Esophagus (tissue), 2 donors: Measurements from ENCODE around the gene PARD3. TPM values are rescaled to one million over a fixed set of nuclear protein-coding genes. Genes with fewer than 3 reads are reported as not detected.

Source experiments
- H3K27ac ChIP-seq, 2 donors: one replicate each; pipeline ENCODE4 v1.5.1; 2013; ENCODE audit warnings: low read depth in 2 of 2, mild to moderate bottlenecking in 2 of 2, inconsistent platforms in 1 of 2, low read length in 1 of 2, moderate library complexity in 1 of 2
- H3K27me3 ChIP-seq, 2 donors: one replicate each; pipeline ENCODE4 v1.6.1; 2013; ENCODE audit warnings: low read length in 2 of 2, control low read depth in 1 of 2, mild to moderate bottlenecking in 1 of 2; ENCODE audit not compliant: insufficient read depth in 2 of 2, control insufficient read depth in 1 of 2
- H3K36me3 ChIP-seq, 2 donors: one replicate each; pipeline ENCODE4 v1.6.1; 2013; ENCODE audit warnings: low read length in 1 of 2; ENCODE audit not compliant: control insufficient read depth in 2 of 2, insufficient read depth in 2 of 2
- H3K4me1 ChIP-seq, 2 donors: one replicate each; pipeline ENCODE4 v1.6.1; 2013; ENCODE audit warnings: low read length in 1 of 2; ENCODE audit not compliant: control insufficient read depth in 2 of 2, insufficient read depth in 2 of 2
- H3K4me3 ChIP-seq, 2 donors: one replicate each; pipeline ENCODE4 v1.5.1; 2013; ENCODE audit warnings: low read length in 2 of 2, mild to moderate bottlenecking in 2 of 2, low read depth in 1 of 2, moderate library complexity in 1 of 2
- H3K9me3 ChIP-seq, 2 donors: one replicate each; pipeline ENCODE4 v1.6.1; 2013; ENCODE audit warnings: mild to moderate bottlenecking in 2 of 2, low read depth in 1 of 2, low read length in 1 of 2, moderate library complexity in 1 of 2; ENCODE audit not compliant: control insufficient read depth in 2 of 2, insufficient read depth in 1 of 2
- WGBS, 2 donors: extraction: QIAGEN DNeasy Blood & Tissue Kit; methylation state at CpG; one replicate each; pipeline ENCODE4 v1.1.7; 2013; 5-methylcytosine and 5-hydroxymethylcytosine counted together
- polyA plus RNA-seq, 2 donors: library from polyadenylated mRNA; stranded (reverse); fragments of 200-250 nt; gene quantifications; one replicate each; pipeline ENCODE4 v1.2.3, GENCODE V29; 2013
- donor health status: healthy with polysubstance abuse.
- donor health status: Bipolar disorder and iron deficiency.

PARD3 gene
- polyA plus RNA-seq, 2 donors, result 40.3 to 71.3 TPM

DNA sequence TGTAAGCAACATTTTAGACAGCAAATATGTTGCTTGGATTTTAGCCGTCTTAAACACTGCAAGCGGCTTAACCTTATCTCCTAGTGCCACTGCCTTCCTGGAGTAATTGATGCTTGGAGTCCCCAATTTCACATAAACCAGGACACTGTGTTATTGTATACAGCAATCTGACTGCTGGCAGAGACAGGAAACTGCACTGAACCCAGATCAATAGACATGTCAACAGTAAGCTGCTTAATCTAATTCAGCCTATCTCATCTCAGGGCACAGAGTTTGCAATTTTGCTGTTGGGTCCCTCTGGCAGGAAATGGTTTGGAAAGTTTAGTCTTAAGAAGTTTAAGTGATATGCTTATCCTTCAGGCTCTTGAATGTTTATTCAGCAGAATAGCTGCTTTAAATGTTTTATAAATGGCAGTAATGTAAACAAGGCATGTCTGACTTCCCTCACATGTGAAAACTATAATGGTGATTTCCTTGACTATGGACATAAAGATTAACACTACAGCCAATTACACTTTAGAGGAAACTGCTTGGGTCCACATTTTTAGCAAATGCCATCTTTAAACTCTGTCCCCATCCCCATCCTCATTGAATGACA is 598.6 kb downstream of the PARD3 start:
- WGBS, 2 donors, result 73 to 85% methylated on average over 2 of the region's 2 CpGs
- Histone ChIP-seq H3K27me3 (no peaks in the 10 kb centered on the region), H3K27ac (no peak overlapping the region), H3K4me3 (no peak overlapping the region), H3K9me3 (no peaks in the 10 kb centered on the region), H3K36me3 (peaks cover 0 to 4% of the 10 kb centered on the region in 2 donors), H3K4me1 (peaks cover 0 to 5% of the 10 kb centered on the region in 2 donors)

GRCh38 chr10:34213805-34214197 is 601.3 kb downstream of the PARD3 start:
- WGBS, 2 donors, result 78 to 92% methylated on average over 5 of the region's 5 CpGs
- Histone ChIP-seq H3K4me1 (peaks cover 0 to 2% of the 10 kb centered on the region in 2 donors), H3K36me3 (no peaks in the 10 kb centered on the region)

GRCh38 chr10:34213193-34213804 is 601.8 kb downstream of the PARD3 start:
- no peak overlapping the region for H3K4me3 ChIP-seq
- no peaks in the 10 kb centered on the region for H3K9me3 ChIP-seq
- no peak overlapping the region for H3K27ac ChIP-seq
- no peaks in the 10 kb centered on the region for H3K36me3 ChIP-seq
- no peaks in the 10 kb centered on the region for H3K27me3 ChIP-seq
- 84 to 91% methylated on average over 6 of the region's 6 CpGs for WGBS, 2 donors
- H3K4me1 ChIP-seq, result peaks cover 0 to 2% of the 10 kb centered on the region in 2 donors

More at GRCh38 chr10:34213805-34214197, 601.3 kb downstream of the PARD3 start:
- Histone ChIP-seq H3K9me3 (no peaks in the 10 kb centered on the region), H3K27ac (no peak overlapping the region), H3K27me3 (no peaks in the 10 kb centered on the region), H3K4me3 (no peak overlapping the region)

DNA sequence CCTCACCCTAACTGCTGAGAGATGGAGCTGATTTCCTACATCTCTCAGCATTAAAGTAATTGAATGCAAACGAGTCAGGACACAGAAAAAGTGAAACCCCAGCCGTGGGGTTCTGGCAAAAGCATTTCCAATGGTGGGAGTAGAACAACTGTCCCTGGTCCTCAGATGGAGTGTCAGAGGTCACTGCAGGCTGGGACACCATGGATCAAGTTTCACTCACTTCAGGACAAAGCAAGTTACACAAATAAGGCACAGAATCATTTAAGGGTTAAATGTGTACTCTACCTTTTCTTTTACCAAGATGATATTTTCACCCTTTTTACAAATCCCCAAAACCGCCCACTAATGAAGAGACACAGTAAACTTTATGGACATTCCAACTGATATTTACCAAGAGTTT is 607.8 kb downstream of the PARD3 start:
- no peaks in the 10 kb centered on the region for H3K4me1 ChIP-seq
- H3K36me3 ChIP-seq, result no peaks in the 10 kb centered on the region
- no peaks in the 10 kb centered on the region for H3K27me3 ChIP-seq
- no peaks in the 10 kb centered on the region for H3K9me3 ChIP-seq
- H3K27ac ChIP-seq, result no peak overlapping the region
- WGBS, 2 donors, result 60 to 63% methylated on average over 3 of the region's 3 CpGs
- H3K4me3 ChIP-seq, result no peak overlapping the region

GRCh38 chr10:34206935-34207268 is 608.2 kb downstream of the PARD3 start:
- no peaks in the 10 kb centered on the region for H3K9me3 ChIP-seq
- H3K4me3 ChIP-seq, result no peak overlapping the region
- H3K36me3 ChIP-seq, result no peaks in the 10 kb centered on the region
- H3K27ac ChIP-seq, result no peak overlapping the region
- no peaks in the 10 kb centered on the region for H3K4me1 ChIP-seq
- no peaks in the 10 kb centered on the region for H3K27me3 ChIP-seq
- WGBS, 2 donors, result 35 to 66% methylated on average over 1 of the region's 1 CpG

DNA sequence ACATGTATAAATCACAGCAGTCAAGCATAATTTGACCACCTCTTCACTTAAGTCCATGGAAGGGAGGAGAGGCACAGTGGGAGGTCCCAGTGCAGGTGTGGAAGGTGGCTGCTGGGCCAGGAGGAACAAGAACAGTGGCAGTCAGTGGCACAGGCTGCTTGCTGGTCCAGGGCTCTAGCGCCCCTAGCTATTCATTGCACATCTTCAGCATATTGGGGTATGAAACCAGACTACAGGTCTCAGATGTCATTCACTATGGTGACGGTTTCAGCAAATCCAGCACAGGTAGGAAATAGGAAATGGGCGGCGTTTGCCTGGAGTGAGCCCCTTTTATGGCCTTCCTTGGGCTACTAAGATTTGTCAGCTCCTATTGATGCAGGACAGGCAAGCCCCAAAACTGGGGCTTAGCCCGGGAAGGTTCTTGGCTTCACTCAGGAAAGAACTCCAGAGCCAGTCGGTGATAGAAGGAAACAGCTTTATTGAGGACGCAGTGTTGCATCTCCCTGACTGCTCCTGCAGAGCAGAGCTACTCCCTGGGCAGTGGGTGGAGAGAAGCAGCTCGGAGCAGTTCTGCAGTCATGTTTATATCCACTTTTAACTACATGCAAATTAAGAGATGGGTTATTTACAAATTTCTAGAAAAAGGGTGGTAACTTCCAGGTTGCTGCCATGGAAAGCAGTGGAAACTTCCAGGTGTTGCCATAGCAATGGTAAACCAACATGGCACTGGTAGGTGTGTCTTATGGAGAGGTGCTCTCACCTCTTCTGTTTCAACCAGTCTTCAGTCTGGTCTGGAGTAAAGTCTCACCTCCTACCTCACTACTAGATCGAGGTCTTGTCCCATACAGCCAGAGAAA is 608.8 kb downstream of the PARD3 start:
- Histone ChIP-seq H3K36me3 (no peaks in the 10 kb centered on the region), H3K4me3 (no peak overlapping the region), H3K27ac (no peak overlapping the region), H3K27me3 (no peaks in the 10 kb centered on the region), H3K9me3 (no peaks in the 10 kb centered on the region), H3K4me1 (no peaks in the 10 kb centered on the region)
- WGBS, 2 donors, result 94% methylated on average over 9 of the region's 9 CpGs

- Histone ChIP-seq H3K9me3 (no peaks in the 10 kb centered on the region), H3K27ac (no peak overlapping the region), H3K4me1 (no peaks in the 10 kb centered on the region), H3K4me3 (no peak overlapping the region), H3K36me3 (peaks cover 0 to 2% of the 10 kb centered on the region in 2 donors), H3K27me3 (no peaks in the 10 kb centered on the region)
- 84 to 88% methylated on average over 5 of the region's 5 CpGs for WGBS, 2 donors
Observed at GRCh38 chr10:34205452-34205851, 609.6 kb downstream of the PARD3 start.

DNA sequence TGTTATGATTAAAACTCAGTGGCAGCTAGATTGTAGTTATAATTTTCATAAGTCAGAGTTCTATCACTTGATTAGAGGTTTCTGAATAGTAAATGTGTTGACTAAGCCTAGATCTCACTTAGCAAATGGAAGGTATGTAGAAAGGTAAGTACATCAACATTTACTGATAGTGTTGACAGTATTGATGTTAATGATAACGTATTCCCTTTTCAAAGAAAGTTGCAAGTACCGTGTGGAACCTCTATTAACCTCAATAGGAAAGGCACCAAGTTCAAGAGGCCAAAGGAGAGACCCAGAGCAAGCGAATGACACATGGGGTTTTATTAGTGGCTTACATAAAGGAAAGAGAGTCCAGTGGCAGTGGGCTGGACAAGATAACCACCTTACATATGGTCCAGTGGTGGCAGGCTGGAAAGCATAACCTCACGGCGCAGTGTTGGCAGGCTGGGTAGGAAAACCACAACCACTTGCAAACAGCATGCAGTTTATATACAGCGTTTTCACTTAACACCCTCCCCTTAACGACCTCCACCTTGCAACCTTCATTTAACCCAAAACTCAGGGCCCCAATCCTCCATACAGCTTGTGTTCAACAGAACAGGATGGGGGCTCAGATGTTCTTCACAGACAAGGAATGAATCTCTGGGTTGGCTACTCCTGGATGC is 611.0 kb downstream of the PARD3 start:
- Histone ChIP-seq H3K27me3 (no peaks in the 10 kb centered on the region), H3K4me1 (no peaks in the 10 kb centered on the region), H3K9me3 (no peaks in the 10 kb centered on the region), H3K36me3 (peaks cover 0 to 2% of the 10 kb centered on the region in 2 donors), H3K27ac (no peak overlapping the region), H3K4me3 (no peak overlapping the region)
- 87 to 90% methylated on average over 7 of the region's 7 CpGs for WGBS, 2 donors

- no peak overlapping the region for H3K4me3 ChIP-seq
- WGBS, 2 donors, result 49 to 55% methylated on average over 4 of the region's 4 CpGs
- no peaks in the 10 kb centered on the region for H3K4me1 ChIP-seq
- H3K36me3 ChIP-seq, result peaks cover 0 to 2% of the 10 kb centered on the region in 2 donors
- H3K27ac ChIP-seq, result no peak overlapping the region
- H3K9me3 ChIP-seq, result no peaks in the 10 kb centered on the region
- no peaks in the 10 kb centered on the region for H3K27me3 ChIP-seq
Observed at GRCh38 chr10:34200355-34200901, 614.7 kb downstream of the PARD3 start.
